Progenitor cell of endocrine pancreas (in vitro differentiated cells): ENCODE measurements around the gene FMN1. TPM values are rescaled to one million over a fixed set of nuclear protein-coding genes. Genes with fewer than 3 reads are reported as not detected.

Experiments used
- DNase-seq: peaks from one replicate; pipeline ENCODE4 v3.0.0; 2021; ENCODE audit warnings: low spot score; ENCODE audit not compliant: unreplicated experiment
- H3K27ac Mint-ChIP-seq: 2 replicates; pipeline ENCODE4 v1.8.0; 2021; ENCODE audit warnings: mild to moderate bottlenecking, moderate library complexity, mixed read lengths
- H3K27me3 Mint-ChIP-seq: 2 replicates; pipeline ENCODE4 v1.8.0; 2021; ENCODE audit warnings: mixed read lengths
- H3K36me3 Mint-ChIP-seq: 2 replicates; pipeline ENCODE4 v1.8.0; 2022; ENCODE audit warnings: mixed read lengths; ENCODE audit not compliant: insufficient read depth
- H3K4me1 Mint-ChIP-seq: 2 replicates; pipeline ENCODE4 v1.8.0; 2021; ENCODE audit warnings: low read depth, mixed read lengths
- H3K4me3 Mint-ChIP-seq: 2 replicates; pipeline ENCODE4 v1.8.0; 2021; ENCODE audit warnings: low read depth, mild to moderate bottlenecking, moderate library complexity, mixed read lengths
- H3K9me3 Mint-ChIP-seq: 2 replicates; pipeline ENCODE4 v1.8.0; 2021; ENCODE audit warnings: low read depth, mixed read lengths
- total RNA-seq: library from RNA; stranded (reverse); gene quantifications from 2 replicates; pipeline ENCODE4 v1.2.1, GENCODE V29; 2021
- TF ChIP-seq, protein P1 (sequence below): fragments of 200-600 bp; sonication (generic); IDR thresholded peaks from one replicate; pipeline ENCODE4 v1.5.0; 2021; ENCODE audit warnings: antibody characterized with exemption, mild to moderate bottlenecking; ENCODE audit not compliant: unreplicated experiment

FMN1 gene
- total RNA-seq, 1 donor from 2014 or later = 0.41 TPM

DNA sequence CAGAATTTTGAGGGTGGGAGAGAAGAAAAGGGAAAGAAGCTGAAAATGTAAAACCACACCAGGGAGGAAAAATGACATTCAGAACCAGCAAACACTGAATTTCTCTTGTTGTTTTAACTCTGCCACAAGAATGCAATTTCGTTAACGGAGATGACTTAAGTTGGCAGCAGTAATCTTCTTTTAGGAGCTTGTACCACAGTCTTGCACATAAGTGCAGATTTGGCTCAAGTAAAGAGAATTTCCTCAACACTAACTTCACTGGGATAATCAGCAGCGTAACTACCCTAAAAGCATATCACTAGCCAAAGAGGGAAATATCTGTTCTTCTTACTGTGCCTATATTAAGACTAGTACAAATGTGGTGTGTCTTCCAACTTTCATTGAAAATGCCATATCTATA, 461.2 kb downstream of the FMN1 start:
- Mint-ChIP-seq H3K4me1 (no peaks in the 10 kb centered on the region), H3K9me3 (no peaks in the 10 kb centered on the region), H3K4me3 (no peak overlapping the region), H3K27ac (no peak overlapping the region), H3K27me3 (peaks cover 38% of the 10 kb centered on the region), H3K36me3 (no peaks in the 10 kb centered on the region)
- TF ChIP-seq, protein P1, sequence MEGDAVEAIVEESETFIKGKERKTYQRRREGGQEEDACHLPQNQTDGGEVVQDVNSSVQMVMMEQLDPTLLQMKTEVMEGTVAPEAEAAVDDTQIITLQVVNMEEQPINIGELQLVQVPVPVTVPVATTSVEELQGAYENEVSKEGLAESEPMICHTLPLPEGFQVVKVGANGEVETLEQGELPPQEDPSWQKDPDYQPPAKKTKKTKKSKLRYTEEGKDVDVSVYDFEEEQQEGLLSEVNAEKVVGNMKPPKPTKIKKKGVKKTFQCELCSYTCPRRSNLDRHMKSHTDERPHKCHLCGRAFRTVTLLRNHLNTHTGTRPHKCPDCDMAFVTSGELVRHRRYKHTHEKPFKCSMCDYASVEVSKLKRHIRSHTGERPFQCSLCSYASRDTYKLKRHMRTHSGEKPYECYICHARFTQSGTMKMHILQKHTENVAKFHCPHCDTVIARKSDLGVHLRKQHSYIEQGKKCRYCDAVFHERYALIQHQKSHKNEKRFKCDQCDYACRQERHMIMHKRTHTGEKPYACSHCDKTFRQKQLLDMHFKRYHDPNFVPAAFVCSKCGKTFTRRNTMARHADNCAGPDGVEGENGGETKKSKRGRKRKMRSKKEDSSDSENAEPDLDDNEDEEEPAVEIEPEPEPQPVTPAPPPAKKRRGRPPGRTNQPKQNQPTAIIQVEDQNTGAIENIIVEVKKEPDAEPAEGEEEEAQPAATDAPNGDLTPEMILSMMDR = no peak
- no peak for DNase-seq

DNA sequence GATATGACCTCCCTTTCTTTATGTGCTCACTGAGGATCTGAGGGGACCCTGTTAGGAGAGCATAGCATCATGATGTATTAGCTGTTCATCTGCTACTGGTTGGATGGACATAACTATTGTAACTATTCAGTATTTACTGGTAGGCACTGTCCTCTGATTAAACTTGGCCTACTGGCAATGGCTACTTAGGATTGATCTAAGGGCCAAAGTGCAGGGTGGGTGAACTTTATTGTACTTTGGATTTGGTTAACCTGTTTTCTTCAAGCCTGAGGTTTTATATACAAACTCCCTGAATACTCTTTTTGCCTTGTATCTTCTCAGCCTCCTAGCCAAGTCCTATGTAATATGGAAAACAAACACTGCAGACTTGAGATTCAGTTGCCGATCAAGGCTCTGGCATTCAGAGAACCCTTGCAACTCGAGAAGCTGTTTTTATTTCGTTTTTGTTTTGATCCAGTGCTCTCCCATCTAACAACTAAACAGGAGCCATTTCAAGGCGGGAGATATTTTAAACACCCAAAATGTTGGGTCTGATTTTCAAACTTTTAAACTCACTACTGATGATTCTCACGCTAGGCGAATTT, 461.8 kb downstream of the FMN1 start:
- no peak for DNase-seq
- H3K9me3 Mint-ChIP-seq = no peaks in the 10 kb centered on the region
- H3K27me3 Mint-ChIP-seq = peaks cover 38% of the 10 kb centered on the region
- TF ChIP-seq, protein P1 = no peak
- H3K4me1 Mint-ChIP-seq = no peaks in the 10 kb centered on the region
- no peaks in the 10 kb centered on the region for H3K36me3 Mint-ChIP-seq
- H3K4me3 Mint-ChIP-seq = no peak overlapping the region
- no peak overlapping the region for H3K27ac Mint-ChIP-seq

- DNase-seq = no peak
- H3K27me3 Mint-ChIP-seq = peaks cover 38% of the 10 kb centered on the region
- H3K9me3 Mint-ChIP-seq = peaks cover 5% of the 10 kb centered on the region
- no peak overlapping the region for H3K27ac Mint-ChIP-seq
- no peaks in the 10 kb centered on the region for H3K36me3 Mint-ChIP-seq
- H3K4me3 Mint-ChIP-seq = no peak overlapping the region
- H3K4me1 Mint-ChIP-seq = no peaks in the 10 kb centered on the region
- TF ChIP-seq, protein P1 = no peak
Observed at GRCh38 chr15:32730677-32731654, 463.5 kb downstream of the FMN1 start.

DNA sequence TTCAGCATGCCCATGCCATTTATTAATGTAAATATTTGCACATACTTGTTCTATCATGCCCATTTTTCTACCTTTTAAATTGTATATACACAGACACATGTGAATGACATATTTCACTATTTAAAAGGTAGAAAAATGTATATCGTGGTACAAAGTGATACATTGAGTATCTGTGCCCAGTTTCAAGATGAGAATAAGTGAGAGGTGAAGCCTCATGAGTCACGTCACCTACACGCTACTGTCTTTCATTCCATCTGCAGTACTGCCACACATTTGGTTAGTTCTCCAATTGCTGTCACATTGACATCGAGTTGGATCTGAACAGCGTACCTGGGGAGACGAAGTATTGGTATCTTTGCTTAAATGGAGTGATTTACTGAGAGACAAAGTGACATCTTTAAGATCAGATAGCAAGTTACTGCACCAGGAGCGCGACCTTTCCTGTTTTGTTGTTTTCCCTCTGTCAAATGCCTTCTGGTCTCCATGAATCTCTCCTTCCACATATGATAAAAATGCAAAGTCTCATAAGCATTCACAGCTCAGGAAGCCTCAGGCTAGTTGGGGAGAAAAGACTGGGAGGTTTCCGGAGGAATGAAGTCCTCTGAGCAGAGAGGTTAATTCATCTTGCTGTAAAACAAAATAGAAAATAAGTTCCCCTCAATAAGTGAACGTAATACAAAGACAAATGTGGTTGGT, 464.7 kb downstream of the FMN1 start:
- peaks cover 5% of the 10 kb centered on the region for H3K9me3 Mint-ChIP-seq
- H3K36me3 Mint-ChIP-seq = no peaks in the 10 kb centered on the region
- no peak overlapping the region for H3K27ac Mint-ChIP-seq
- TF ChIP-seq, protein P1 = no peak
- no peaks in the 10 kb centered on the region for H3K4me1 Mint-ChIP-seq
- H3K4me3 Mint-ChIP-seq = no peak overlapping the region
- no peak for DNase-seq
- H3K27me3 Mint-ChIP-seq = peaks cover 38% of the 10 kb centered on the region
